ENCODE data around the gene FAM241B. TPM values are rescaled to one million over a fixed set of nuclear protein-coding genes. Genes with fewer than 3 reads are reported as not detected.

Gene FAM241B
- total and polyA plus RNA-seq, 2 donors (not counting 1 experiment from before 2014, with no cell fraction given), result 0.54 to 0.64 TPM

DNA sequence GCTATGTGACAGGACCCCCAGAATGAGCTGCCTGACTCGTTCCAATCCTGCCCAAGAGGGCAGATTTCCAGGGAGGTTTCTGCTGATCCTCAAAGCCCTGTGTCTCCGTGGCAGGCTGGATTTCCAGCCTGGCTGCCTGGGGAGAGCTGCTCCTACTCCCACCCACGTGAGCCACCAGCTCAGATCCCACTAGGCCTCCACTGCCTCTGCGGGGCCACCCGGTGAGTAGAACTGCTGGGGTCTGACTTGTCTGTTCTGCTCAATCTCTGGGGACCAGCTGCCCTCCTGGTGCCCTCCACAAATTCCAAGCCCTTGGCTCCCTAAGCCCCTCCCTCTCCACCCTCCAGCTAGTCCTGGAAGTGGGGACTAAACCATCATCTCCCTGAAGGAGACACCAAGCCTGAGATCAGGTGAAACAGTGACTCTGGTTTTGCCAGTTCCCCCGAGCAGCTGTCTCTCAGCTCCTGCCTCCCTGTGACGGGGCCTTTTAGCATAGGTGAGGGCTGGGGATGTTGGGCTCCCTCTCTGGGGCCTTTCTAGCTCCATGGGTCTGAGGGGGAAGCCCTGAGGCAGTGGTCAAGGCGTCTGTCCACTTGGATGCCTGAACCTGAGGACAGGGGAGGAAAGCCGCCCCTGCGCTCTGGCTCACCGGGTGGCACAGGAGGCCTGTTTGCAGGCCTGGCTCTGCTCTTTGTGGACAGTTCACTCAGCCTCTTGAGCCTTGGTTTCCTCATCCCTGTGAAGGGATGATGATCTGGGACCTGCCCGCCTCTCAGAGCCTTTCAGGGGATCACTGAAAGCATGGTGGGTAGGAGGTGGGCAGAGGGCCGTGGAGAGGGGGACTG is 5.6 kb downstream of the FAM241B start:
- no peak for TF ChIP-seq EZH2 (IDR thresholded peaks at IDR 0.05; ENCODE audit: borderline replicate concordance, insufficient read depth, low read depth, low read length, poor library complexity, severe bottlenecking)
- TF ChIP-seq, protein P1, sequence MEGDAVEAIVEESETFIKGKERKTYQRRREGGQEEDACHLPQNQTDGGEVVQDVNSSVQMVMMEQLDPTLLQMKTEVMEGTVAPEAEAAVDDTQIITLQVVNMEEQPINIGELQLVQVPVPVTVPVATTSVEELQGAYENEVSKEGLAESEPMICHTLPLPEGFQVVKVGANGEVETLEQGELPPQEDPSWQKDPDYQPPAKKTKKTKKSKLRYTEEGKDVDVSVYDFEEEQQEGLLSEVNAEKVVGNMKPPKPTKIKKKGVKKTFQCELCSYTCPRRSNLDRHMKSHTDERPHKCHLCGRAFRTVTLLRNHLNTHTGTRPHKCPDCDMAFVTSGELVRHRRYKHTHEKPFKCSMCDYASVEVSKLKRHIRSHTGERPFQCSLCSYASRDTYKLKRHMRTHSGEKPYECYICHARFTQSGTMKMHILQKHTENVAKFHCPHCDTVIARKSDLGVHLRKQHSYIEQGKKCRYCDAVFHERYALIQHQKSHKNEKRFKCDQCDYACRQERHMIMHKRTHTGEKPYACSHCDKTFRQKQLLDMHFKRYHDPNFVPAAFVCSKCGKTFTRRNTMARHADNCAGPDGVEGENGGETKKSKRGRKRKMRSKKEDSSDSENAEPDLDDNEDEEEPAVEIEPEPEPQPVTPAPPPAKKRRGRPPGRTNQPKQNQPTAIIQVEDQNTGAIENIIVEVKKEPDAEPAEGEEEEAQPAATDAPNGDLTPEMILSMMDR (IDR thresholded peaks at IDR 0.05), result no peak
- H3K4me3 ChIP-seq (ENCODE audit: control extremely low read depth in 1 of 5, extremely low read depth in 1 of 5, insufficient read depth in 1 of 5, low read depth in 2 of 5, low read length in 4 of 5), result no peak overlapping the region
- intact Hi-C loops (cut with micrococcal nuclease), result no loop called here
- peaks cover 16% of the 10 kb centered on the region for H3K27me3 Mint-ChIP-seq
- no peaks in the 10 kb centered on the region for H3K9me3 Mint-ChIP-seq (ENCODE audit: insufficient read depth)
- DNase-seq (no peak), ATAC-seq (ENCODE audit: low read depth) (no peak)
- ChIA-PET POLR2A (no interaction called here), CTCF (interaction anchor here (1.2 to 10.9 kb wide), 2 partner anchors 120 to 397 kb away, joined by 3 to 120 read pairs; no protein-coding TSS in a partner anchor)
- no peak overlapping the region for H3K27ac Mint-ChIP-seq
- H3K27me3 ChIP-seq (replicated peaks in 1 of 4; ENCODE audit: control extremely low read depth in 1 of 4, control insufficient read depth in 3 of 4, insufficient read depth in 4 of 4, low read length in 3 of 4), result peaks cover 0 to 10% (median 0%) of the 10 kb centered on the region in 4 experiments
- H4K20me1 ChIP-seq (ENCODE audit: control insufficient read depth, insufficient read depth, low read length, poor library complexity, severe bottlenecking), result no peaks in the 10 kb centered on the region
- no peak overlapping the region for H3K27ac ChIP-seq (ENCODE audit: low read length in 2 of 2)
- H3K4me1 ChIP-seq (ENCODE audit: control insufficient read depth in 2 of 2, insufficient read depth in 2 of 2, low read length in 2 of 2), result no peaks in the 10 kb centered on the region
- peaks cover 6% of the 10 kb centered on the region for H3K4me1 Mint-ChIP-seq
- no peaks in the 10 kb centered on the region for H3K36me3 ChIP-seq (replicated peaks in 1 of 2; ENCODE audit: control extremely low read depth in 1 of 2, control insufficient read depth in 1 of 2, extremely low read depth in 1 of 2, insufficient read depth in 2 of 2, low read length in 1 of 2)
- no peaks in the 10 kb centered on the region for H3K79me2 ChIP-seq (ENCODE audit: control insufficient read depth, insufficient read depth, low read length)
- H3K9ac ChIP-seq (ENCODE audit: low read length), result no peak overlapping the region
- no peaks in the 10 kb centered on the region for H3K9me3 ChIP-seq (ENCODE audit: control extremely low read depth in 1 of 3, control insufficient read depth in 2 of 3, insufficient read depth in 1 of 3, low read length in 2 of 3)
- no peak overlapping the region for H3K4me2 ChIP-seq (replicated peaks; ENCODE audit: low read depth, low read length, poor library complexity, severe bottlenecking)
- H3K4me3 Mint-ChIP-seq, result no peak overlapping the region
- H2AFZ ChIP-seq (ENCODE audit: insufficient read depth, low read depth, low read length, poor library complexity, severe bottlenecking), result no peak overlapping the region
- WGBS (ENCODE audit: insufficient coverage), result 70% methylated on average over 13 of the region's 13 CpGs

DNA sequence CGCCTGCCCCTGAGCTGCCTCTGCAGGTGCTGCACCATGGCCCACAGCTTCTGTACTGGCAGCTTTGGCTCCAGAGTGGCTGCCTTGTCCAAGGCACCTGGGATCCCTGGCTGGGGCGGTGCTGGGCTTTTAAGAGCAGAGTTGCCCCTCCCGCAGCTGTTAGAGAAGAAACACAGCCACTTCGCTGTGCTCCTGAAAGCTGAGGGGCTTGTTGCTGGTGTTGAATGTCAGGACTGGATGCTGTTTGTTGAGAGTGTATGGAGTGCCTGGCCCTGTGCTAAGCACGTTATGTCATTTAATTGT is 6.2 kb downstream of the FAM241B start:
- intact Hi-C loops (cut with micrococcal nuclease), result no loop called here
- no peaks in the 10 kb centered on the region for H3K4me1 ChIP-seq (ENCODE audit: control insufficient read depth in 2 of 2, insufficient read depth in 2 of 2, low read length in 2 of 2)
- H3K79me2 ChIP-seq (ENCODE audit: control insufficient read depth, insufficient read depth, low read length), result no peaks in the 10 kb centered on the region
- H3K9ac ChIP-seq (ENCODE audit: low read length), result no peak overlapping the region
- WGBS (ENCODE audit: insufficient coverage), result 100% methylated on average over 3 of the region's 5 CpGs
- Mint-ChIP-seq H3K9me3 (ENCODE audit: insufficient read depth) (no peaks in the 10 kb centered on the region), H3K4me1 (peaks cover 4% of the 10 kb centered on the region), H3K27me3 (peaks cover 11% of the 10 kb centered on the region), H3K27ac (no peak overlapping the region), H3K4me3 (no peak overlapping the region)
- H3K4me2 ChIP-seq (replicated peaks; ENCODE audit: low read depth, low read length, poor library complexity, severe bottlenecking), result no peak overlapping the region
- CTCF ChIA-PET, result interaction anchor here (10.9 kb wide), 1 partner anchor 121 kb away, joined by 120 read pairs; no protein-coding TSS in a partner anchor
- DNase-seq (no peak), ATAC-seq (ENCODE audit: low read depth) (no peak)
- no peaks in the 10 kb centered on the region for H3K9me3 ChIP-seq (ENCODE audit: control extremely low read depth in 1 of 3, control insufficient read depth in 2 of 3, insufficient read depth in 1 of 3, low read length in 2 of 3)
- no peak overlapping the region for H3K27ac ChIP-seq (ENCODE audit: low read length in 2 of 2)
- no peak overlapping the region for H3K4me3 ChIP-seq (ENCODE audit: control extremely low read depth in 1 of 5, extremely low read depth in 1 of 5, insufficient read depth in 1 of 5, low read depth in 2 of 5, low read length in 4 of 5)
- TF ChIP-seq EZH2 (IDR thresholded peaks at IDR 0.05; ENCODE audit: borderline replicate concordance, insufficient read depth, low read depth, low read length, poor library complexity, severe bottlenecking), result no peak
- TF ChIP-seq, protein P1 (IDR thresholded peaks at IDR 0.05), result no peak
- POLR2A ChIA-PET, result no interaction called here
- H3K27me3 ChIP-seq (replicated peaks in 1 of 4; ENCODE audit: control extremely low read depth in 1 of 4, control insufficient read depth in 3 of 4, insufficient read depth in 4 of 4, low read length in 3 of 4), result peaks cover 0 to 4% (median 0%) of the 10 kb centered on the region in 4 experiments
- no peaks in the 10 kb centered on the region for H3K36me3 ChIP-seq (replicated peaks in 1 of 2; ENCODE audit: control extremely low read depth in 1 of 2, control insufficient read depth in 1 of 2, extremely low read depth in 1 of 2, insufficient read depth in 2 of 2, low read length in 1 of 2)
- no peak overlapping the region for H2AFZ ChIP-seq (ENCODE audit: insufficient read depth, low read depth, low read length, poor library complexity, severe bottlenecking)
- no peaks in the 10 kb centered on the region for H4K20me1 ChIP-seq (ENCODE audit: control insufficient read depth, insufficient read depth, low read length, poor library complexity, severe bottlenecking)
